ENCODE results near the gene NLRP10. TPM values are rescaled to one million over a fixed set of nuclear protein-coding genes. Genes with fewer than 3 reads are reported as not detected.

Gene NLRP10
- total RNA-seq, 2 experiments from 2014 or later: not detected

GRCh38 chr11:7967826-7968225 lies 2.6 kb upstream of the NLRP10 start:
- Mint-ChIP-seq H3K4me1 (no peaks in the 10 kb centered on the region), H3K27me3 (peaks cover 11% of the 10 kb centered on the region), H3K9me3 (no peaks in the 10 kb centered on the region), H3K36me3 (no peaks in the 10 kb centered on the region), H3K27ac (no peak overlapping the region), H3K4me3 (no peak overlapping the region)
- DNase-seq (no peak), ATAC-seq (ENCODE audit: low read depth) (no peak)
- POLR2A ChIA-PET: no interaction called here

GRCh38 chr11:7967097-7967496 lies 1.9 kb upstream of the NLRP10 start:
- ATAC-seq (ENCODE audit: low read depth) (no peak), DNase-seq (no peak)
- peaks cover 11% of the 10 kb centered on the region for H3K27me3 Mint-ChIP-seq
- no peaks in the 10 kb centered on the region for H3K9me3 Mint-ChIP-seq
- no peaks in the 10 kb centered on the region for H3K4me1 Mint-ChIP-seq
- H3K27ac Mint-ChIP-seq: no peak overlapping the region
- POLR2A ChIA-PET: no interaction called here
- no peak overlapping the region for H3K4me3 Mint-ChIP-seq
- H3K36me3 Mint-ChIP-seq: no peaks in the 10 kb centered on the region

DNA sequence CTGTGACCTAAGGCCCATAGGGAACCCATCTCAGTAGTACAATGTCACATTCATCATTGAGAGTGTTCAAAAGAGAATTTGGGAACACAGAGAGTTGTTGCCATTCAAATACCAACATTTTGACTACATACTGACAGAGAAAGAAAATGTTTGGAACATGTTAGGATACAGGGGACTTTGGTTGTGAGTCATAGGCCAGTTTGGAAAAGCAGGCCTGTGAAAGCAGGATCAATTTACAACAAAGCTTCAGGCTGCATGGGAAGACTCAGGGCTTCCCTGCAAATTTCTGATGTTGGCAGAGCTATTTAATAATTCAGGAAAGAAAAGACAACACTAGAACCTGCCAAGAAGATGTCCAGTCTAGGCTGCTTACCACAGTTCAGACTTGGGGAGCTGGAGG lies 374 bp downstream of the NLRP10 start:
- H3K9me3 Mint-ChIP-seq: no peaks in the 10 kb centered on the region
- H3K27me3 Mint-ChIP-seq: peaks cover 9% of the 10 kb centered on the region
- H3K4me1 Mint-ChIP-seq: no peaks in the 10 kb centered on the region
- DNase-seq (no peak), ATAC-seq (ENCODE audit: low read depth) (no peak)
- H3K36me3 Mint-ChIP-seq: no peaks in the 10 kb centered on the region
- H3K27ac Mint-ChIP-seq: no peak overlapping the region
- no peak overlapping the region for H3K4me3 Mint-ChIP-seq
- POLR2A ChIA-PET: no interaction called here

- DNase-seq (no peak), ATAC-seq (ENCODE audit: low read depth) (no peak)
- Mint-ChIP-seq H3K36me3 (no peaks in the 10 kb centered on the region), H3K4me1 (no peaks in the 10 kb centered on the region), H3K27me3 (peaks cover 9% of the 10 kb centered on the region), H3K4me3 (no peak overlapping the region), H3K9me3 (no peaks in the 10 kb centered on the region), H3K27ac (no peak overlapping the region)
- POLR2A ChIA-PET: no interaction called here
Measured at GRCh38 chr11:7964261-7964660, 986 bp downstream of the NLRP10 start.

GRCh38 chr11:7955191-7955590 lies 10.1 kb downstream of the NLRP10 start:
- Mint-ChIP-seq H3K36me3 (no peaks in the 10 kb centered on the region), H3K27ac (no peak overlapping the region), H3K9me3 (no peaks in the 10 kb centered on the region), H3K4me1 (no peaks in the 10 kb centered on the region), H3K27me3 (peaks cover 14% of the 10 kb centered on the region), H3K4me3 (no peak overlapping the region)
- POLR2A ChIA-PET: no interaction called here
- ATAC-seq (ENCODE audit: low read depth) (no peak), DNase-seq (no peak)

DNA sequence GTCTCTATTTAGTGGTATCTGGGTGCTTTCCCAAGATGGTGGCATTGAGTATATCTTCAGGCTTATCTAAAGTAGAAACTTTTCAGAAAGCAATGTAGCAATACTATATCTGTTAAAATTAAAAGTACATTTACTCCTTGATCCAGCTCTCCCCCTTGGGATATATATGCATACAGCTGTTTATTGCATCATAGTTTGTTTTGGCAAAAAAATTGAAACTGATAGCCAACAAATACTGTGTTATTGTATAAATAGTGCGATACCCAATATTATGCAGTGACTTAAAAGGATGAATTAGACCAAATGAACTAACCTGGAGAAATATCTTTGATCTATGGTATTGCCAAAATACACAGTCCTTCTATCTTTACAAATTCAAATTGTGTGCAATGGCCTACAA lies 15.3 kb downstream of the NLRP10 start:
- Mint-ChIP-seq H3K4me1 (no peaks in the 10 kb centered on the region), H3K4me3 (no peak overlapping the region), H3K27ac (no peak overlapping the region), H3K27me3 (peaks cover 14% of the 10 kb centered on the region), H3K36me3 (no peaks in the 10 kb centered on the region), H3K9me3 (no peaks in the 10 kb centered on the region)
- POLR2A ChIA-PET: no interaction called here
- no peak for ATAC-seq (ENCODE audit: low read depth)
- no peak for DNase-seq

GRCh38 chr11:7944123-7944522 lies 21.1 kb downstream of the NLRP10 start:
- peaks cover 4% of the 10 kb centered on the region for H3K9me3 Mint-ChIP-seq
- DNase-seq (no peak), ATAC-seq (ENCODE audit: low read depth) (no peak)
- POLR2A ChIA-PET: no interaction called here
- H3K27me3 Mint-ChIP-seq: peaks cover 3% of the 10 kb centered on the region
- H3K4me1 Mint-ChIP-seq: no peaks in the 10 kb centered on the region
- no peak overlapping the region for H3K27ac Mint-ChIP-seq
- H3K36me3 Mint-ChIP-seq: no peaks in the 10 kb centered on the region
- H3K4me3 Mint-ChIP-seq: no peak overlapping the region

DNA sequence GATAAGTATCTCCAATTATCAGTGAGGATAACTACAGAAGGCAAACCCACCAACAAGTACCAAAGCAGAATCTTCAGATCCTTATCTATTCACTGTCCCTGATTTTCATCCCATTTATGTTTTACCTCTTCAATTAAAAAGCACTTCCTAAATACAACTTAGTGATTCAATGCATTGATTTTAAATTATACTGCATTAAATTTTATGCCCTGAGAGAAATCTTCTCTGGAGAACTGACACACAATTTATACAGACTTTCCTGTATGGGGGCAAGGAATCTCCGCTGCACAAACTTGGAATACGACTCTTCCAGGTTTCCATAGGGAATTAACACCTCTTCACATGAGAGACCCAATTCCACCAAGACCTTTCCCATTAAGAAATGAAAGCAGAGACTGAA lies 23.6 kb downstream of the NLRP10 start, which contains the start of gene OR10A3:
Gene OR10A3 (minus strand): TSS at position 101 of the 400 bp plus-strand sequence. CDS start 2,188 bp downstream, outside the sequence.
- no peak for DNase-seq
- Mint-ChIP-seq H3K27me3 (peaks cover 6% of the 10 kb centered on the region), H3K4me1 (no peaks in the 10 kb centered on the region), H3K27ac (no peak within 1 kb of the TSS), H3K9me3 (peaks cover 4% of the 10 kb centered on the region), H3K36me3 (no peaks in the 10 kb centered on the region), H3K4me3 (no peak within 1 kb of the TSS)
- POLR2A ChIA-PET: no interaction called here
- ATAC-seq (ENCODE audit: low read depth): no peak

DNA sequence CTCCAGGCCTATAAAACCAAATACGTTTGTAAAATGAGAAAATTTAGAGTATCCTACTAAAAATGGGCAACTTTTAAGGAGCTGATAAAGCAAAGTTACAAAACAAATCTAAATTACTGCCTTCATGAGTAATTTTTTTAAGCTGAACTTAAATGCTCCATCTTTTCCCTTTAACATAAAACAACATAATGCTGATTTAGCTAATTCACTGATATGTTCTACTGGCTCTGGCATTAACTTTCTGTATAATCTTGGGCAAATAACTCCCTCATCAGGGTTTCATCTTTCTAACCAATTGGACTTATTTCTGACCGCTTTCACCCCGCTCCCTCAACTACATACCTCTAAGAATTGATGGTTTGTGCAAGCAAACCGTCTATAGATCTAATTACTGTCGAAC lies 24.1 kb downstream of the NLRP10 start:
- DNase-seq (no peak), ATAC-seq (ENCODE audit: low read depth) (no peak)
- H3K27ac Mint-ChIP-seq: no peak overlapping the region
- peaks cover 4% of the 10 kb centered on the region for H3K9me3 Mint-ChIP-seq
- no peak overlapping the region for H3K4me3 Mint-ChIP-seq
- no peaks in the 10 kb centered on the region for H3K4me1 Mint-ChIP-seq
- peaks cover 8% of the 10 kb centered on the region for H3K27me3 Mint-ChIP-seq
- POLR2A ChIA-PET: no interaction called here
- no peaks in the 10 kb centered on the region for H3K36me3 Mint-ChIP-seq

DNA sequence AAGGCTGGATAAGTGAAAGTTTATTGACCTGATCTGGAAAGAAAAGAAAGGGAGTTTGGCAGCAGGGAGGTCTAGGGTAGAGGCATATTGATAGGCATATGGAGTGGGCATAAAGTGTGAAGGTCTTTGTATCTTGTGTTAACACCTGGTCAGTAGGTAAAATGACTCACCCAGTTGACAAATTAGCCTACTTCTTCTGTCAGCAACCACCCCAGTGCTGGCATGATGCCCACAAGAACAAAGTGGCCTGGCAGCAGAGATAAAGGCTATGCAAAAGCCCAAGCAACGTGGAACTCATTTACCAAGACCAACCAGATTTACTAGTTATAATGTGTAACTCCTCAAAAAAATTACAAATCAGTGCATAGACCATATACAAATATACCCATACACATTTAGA lies 28.6 kb downstream of the NLRP10 start:
- Mint-ChIP-seq H3K4me1 (no peaks in the 10 kb centered on the region), H3K4me3 (no peak overlapping the region), H3K36me3 (no peaks in the 10 kb centered on the region), H3K9me3 (no peaks in the 10 kb centered on the region), H3K27ac (no peak overlapping the region), H3K27me3 (peaks cover 13% of the 10 kb centered on the region)
- DNase-seq (no peak), ATAC-seq (ENCODE audit: low read depth) (no peak)
- POLR2A ChIA-PET: no interaction called here

- H3K9me3 Mint-ChIP-seq: no peaks in the 10 kb centered on the region
- peaks cover 9% of the 10 kb centered on the region for H3K27me3 Mint-ChIP-seq
- POLR2A ChIA-PET: no interaction called here
- DNase-seq (no peak), ATAC-seq (ENCODE audit: low read depth) (no peak)
- H3K4me3 Mint-ChIP-seq: no peak within 1 kb of the TSS
- no peaks in the 10 kb centered on the region for H3K4me1 Mint-ChIP-seq
- H3K27ac Mint-ChIP-seq: no peak within 1 kb of the TSS
- no peaks in the 10 kb centered on the region for H3K36me3 Mint-ChIP-seq
Measured at GRCh38 chr11:7931168-7931567, 34.1 kb downstream of the NLRP10 start, which contains the start of gene OR10A6. OR10A6 (minus strand) TSS chr11:7931268; CDS start chr11:7928662, 2,606 bp downstream.

- no peak for ATAC-seq (ENCODE audit: low read depth)
- Mint-ChIP-seq H3K27me3 (peaks cover 5% of the 10 kb centered on the region), H3K4me3 (no peak overlapping the region), H3K36me3 (no peaks in the 10 kb centered on the region), H3K4me1 (no peaks in the 10 kb centered on the region), H3K27ac (no peak overlapping the region), H3K9me3 (no peaks in the 10 kb centered on the region)
- POLR2A ChIA-PET: no interaction called here
- no peak for DNase-seq
Measured at GRCh38 chr11:7927635-7928034, 37.6 kb downstream of the NLRP10 start.

- H3K4me3 Mint-ChIP-seq: no peak overlapping the region
- no peaks in the 10 kb centered on the region for H3K36me3 Mint-ChIP-seq
- peaks cover 2% of the 10 kb centered on the region for H3K27me3 Mint-ChIP-seq
- ATAC-seq (ENCODE audit: low read depth) (no peak), DNase-seq (no peak)
- H3K9me3 Mint-ChIP-seq: no peaks in the 10 kb centered on the region
- POLR2A ChIA-PET: no interaction called here
- H3K4me1 Mint-ChIP-seq: no peaks in the 10 kb centered on the region
- H3K27ac Mint-ChIP-seq: no peak overlapping the region
Measured at GRCh38 chr11:7924536-7924935, 40.7 kb downstream of the NLRP10 start.

DNA sequence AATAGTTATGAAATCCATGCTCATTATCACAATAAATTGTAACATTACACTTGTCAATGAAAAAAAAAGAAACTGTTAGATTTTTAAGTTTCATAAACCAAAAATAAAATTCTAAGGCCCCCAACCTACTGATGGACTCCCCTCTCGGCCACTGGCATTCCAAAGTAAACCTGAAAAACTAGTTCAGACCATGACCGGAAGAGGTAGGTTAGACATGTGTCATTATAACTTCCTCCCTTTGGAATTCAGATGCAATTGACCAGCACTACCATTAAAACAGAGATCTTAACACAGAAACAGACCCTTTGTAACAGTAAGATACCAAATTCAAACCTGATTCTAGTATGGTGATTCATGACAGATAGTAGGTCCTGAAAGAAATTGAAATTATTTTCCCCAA lies 47.1 kb downstream of the NLRP10 start:
- DNase-seq (no peak), ATAC-seq (ENCODE audit: low read depth) (no peak)
- Mint-ChIP-seq H3K27ac (no peak overlapping the region), H3K27me3 (peaks cover 2% of the 10 kb centered on the region), H3K36me3 (no peaks in the 10 kb centered on the region), H3K4me1 (no peaks in the 10 kb centered on the region), H3K4me3 (no peak overlapping the region), H3K9me3 (no peaks in the 10 kb centered on the region)
- POLR2A ChIA-PET: no interaction called here
